Gastroesophageal sphincter (tissue), 3 donors: Measurements from ENCODE around the gene TRIM25.

Experiments
- POLR2A ChIP-seq, 2 donors: fragments of 450-650 bp; IDR thresholded peaks; one replicate each; pipeline ENCODE4 v1.6.1; 2017; ENCODE audit warnings: antibody characterized with exemption in 2 of 2, mild to moderate bottlenecking in 2 of 2, moderate library complexity in 1 of 2
- TF ChIP-seq, protein P1 (sequence below), 4 experiments: fragments of 200-600 bp in 2 of 4; fragments of 450-650 bp in 2 of 4; sonication (generic) in 1 of 4; IDR thresholded peaks; one replicate each; pipeline ENCODE4 v1.5.1; 2017 to 2019; ENCODE audit warnings: antibody characterized with exemption in 4 of 4, mild to moderate bottlenecking in 2 of 4, moderate library complexity in 2 of 4

DNA sequence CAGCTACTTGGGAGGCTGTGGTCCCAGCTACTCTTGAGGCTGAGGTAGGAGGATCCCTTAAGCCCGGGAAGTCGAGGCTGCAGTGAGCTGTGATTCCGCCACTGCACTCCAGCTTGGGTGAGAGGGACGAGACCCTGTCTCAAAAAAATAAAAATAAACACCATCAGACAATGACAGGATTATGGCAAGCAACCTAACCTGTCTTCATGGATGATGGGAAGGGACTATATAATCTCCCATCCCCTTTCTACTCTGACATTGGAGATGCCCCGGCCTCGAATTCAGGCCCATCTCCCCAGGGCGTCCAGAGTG, 893 bp downstream of the TRIM25 start:
- TF ChIP-seq, protein P1, sequence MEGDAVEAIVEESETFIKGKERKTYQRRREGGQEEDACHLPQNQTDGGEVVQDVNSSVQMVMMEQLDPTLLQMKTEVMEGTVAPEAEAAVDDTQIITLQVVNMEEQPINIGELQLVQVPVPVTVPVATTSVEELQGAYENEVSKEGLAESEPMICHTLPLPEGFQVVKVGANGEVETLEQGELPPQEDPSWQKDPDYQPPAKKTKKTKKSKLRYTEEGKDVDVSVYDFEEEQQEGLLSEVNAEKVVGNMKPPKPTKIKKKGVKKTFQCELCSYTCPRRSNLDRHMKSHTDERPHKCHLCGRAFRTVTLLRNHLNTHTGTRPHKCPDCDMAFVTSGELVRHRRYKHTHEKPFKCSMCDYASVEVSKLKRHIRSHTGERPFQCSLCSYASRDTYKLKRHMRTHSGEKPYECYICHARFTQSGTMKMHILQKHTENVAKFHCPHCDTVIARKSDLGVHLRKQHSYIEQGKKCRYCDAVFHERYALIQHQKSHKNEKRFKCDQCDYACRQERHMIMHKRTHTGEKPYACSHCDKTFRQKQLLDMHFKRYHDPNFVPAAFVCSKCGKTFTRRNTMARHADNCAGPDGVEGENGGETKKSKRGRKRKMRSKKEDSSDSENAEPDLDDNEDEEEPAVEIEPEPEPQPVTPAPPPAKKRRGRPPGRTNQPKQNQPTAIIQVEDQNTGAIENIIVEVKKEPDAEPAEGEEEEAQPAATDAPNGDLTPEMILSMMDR (IDR thresholded peaks at IDR 0.05) = no peak
- TF ChIP-seq POLR2A (IDR thresholded peaks at IDR 0.05) = no peak
